Ovary (tissue), 3 donors: ENCODE measurements around the gene LBHD1.

Experiments used
- EP300 ChIP-seq: sonication (generic); formaldehyde crosslinking; IDR thresholded peaks from one replicate; pipeline ENCODE4 v1.6.1; 2017; ENCODE audit warnings: antibody characterized with exemption
- TF ChIP-seq, protein P1 (sequence below), 3 donors: fragments of 450-650 bp in 2 of 3; fragments of 200-600 bp in 1 of 3; IDR thresholded peaks; one replicate each; pipeline versions ENCODE4 v1.5.1 to v1.8.0; 2016 to 2022; ENCODE audit warnings: antibody characterized with exemption in 3 of 3, mild to moderate bottlenecking in 1 of 3
- donor health status: DM: no; HTN: no; CAD: no.

DNA sequence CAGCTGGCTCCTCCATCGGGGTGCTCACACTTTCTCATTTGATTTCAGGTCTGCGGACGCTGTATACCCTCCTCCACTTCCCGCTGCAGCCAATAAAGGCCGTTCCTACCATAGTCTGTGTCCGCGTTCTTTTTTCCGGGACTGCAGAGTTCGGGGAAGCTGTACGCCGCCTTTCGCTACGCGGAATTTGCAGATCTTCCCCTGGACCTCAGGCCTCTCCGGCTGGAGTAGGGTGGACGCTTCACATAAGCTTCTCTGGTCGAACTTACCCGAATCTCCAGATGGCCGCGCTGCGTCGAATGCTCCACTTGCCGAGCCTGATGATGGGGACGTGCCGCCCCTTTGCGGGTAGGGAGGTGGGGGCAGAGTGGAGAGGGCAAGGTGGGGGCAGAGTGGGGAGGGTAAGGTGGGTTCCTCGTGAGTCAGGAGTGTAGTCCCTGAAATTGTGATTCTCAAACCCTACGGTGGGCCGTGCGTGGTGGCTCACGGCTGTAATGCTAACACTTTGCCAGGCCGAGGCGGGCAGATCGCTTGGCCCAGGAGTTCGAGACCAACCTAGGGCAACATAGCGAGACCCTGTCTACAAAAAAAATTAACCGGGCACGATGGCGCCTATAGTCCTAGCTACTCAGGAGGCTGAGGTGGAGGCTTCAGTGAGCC lies 6.3 kb downstream of the LBHD1 start:
- TF ChIP-seq, protein P1, sequence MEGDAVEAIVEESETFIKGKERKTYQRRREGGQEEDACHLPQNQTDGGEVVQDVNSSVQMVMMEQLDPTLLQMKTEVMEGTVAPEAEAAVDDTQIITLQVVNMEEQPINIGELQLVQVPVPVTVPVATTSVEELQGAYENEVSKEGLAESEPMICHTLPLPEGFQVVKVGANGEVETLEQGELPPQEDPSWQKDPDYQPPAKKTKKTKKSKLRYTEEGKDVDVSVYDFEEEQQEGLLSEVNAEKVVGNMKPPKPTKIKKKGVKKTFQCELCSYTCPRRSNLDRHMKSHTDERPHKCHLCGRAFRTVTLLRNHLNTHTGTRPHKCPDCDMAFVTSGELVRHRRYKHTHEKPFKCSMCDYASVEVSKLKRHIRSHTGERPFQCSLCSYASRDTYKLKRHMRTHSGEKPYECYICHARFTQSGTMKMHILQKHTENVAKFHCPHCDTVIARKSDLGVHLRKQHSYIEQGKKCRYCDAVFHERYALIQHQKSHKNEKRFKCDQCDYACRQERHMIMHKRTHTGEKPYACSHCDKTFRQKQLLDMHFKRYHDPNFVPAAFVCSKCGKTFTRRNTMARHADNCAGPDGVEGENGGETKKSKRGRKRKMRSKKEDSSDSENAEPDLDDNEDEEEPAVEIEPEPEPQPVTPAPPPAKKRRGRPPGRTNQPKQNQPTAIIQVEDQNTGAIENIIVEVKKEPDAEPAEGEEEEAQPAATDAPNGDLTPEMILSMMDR (IDR thresholded peaks at IDR 0.05): no peak
- no peak for TF ChIP-seq EP300
